ENCODE measurements around the gene AKT1. TPM values are rescaled to one million over a fixed set of nuclear protein-coding genes. Genes with fewer than 3 reads are reported as not detected.

AKT1 gene
- total RNA-seq, 1 experiment from 2014 or later: 123 TPM

DNA sequence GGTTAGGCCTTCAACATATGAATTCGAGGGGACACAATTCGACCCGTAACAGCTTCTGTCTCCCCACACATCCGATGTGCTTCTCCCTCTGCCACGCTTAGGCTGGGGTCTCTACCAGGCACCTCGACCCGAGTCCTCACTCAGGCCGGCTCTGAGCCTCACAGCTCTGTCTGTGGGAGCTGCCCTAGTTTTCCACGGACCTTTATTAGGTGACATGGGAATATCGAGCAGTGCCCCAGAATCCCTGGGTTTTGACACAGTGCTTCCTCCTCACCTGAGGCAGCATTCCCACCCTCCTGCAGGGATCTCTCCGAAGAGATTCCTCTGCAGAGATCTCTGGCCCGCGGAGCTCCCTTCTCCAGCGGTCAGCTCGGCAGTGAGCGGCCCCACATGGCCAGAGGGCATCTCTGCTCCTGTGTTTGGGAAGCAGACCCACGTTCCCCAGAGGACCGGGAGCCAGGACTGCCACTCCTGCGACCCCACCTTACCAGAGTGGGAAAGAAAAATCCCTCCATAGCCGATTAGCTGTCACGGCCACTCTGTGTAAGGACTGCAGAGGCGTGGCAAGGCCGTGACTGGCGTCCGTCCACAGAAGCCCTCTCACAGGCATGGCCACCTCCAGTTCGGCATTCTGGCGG lies 26.5 kb upstream of the AKT1 start:
- no peak for DNase-seq (ENCODE audit: low spot score)
- Histone ChIP-seq H3K27ac (ENCODE audit: low read depth, low read length, poor library complexity, severe bottlenecking) (no peak overlapping the region), H3K4me1 (ENCODE audit: insufficient read depth, low read length, poor library complexity, severe bottlenecking) (peaks cover 2% of the 10 kb centered on the region), H3K36me3 (ENCODE audit: insufficient read depth, low read length, poor library complexity, severe bottlenecking) (no peaks in the 10 kb centered on the region), H3K4me3 (ENCODE audit: low read depth, low read length, poor library complexity, severe bottlenecking) (no peak overlapping the region), H3K9me3 (ENCODE audit: low read depth, low read length, poor library complexity, severe bottlenecking) (no peaks in the 10 kb centered on the region), H3K27me3 (replicated peaks; ENCODE audit: insufficient read depth, low read depth, low read length, poor library complexity) (no peaks in the 10 kb centered on the region)
- no peak for TF ChIP-seq EZH2 (IDR thresholded peaks at IDR 0.05; ENCODE audit: borderline replicate concordance, low read depth, low read length, poor library complexity, severe bottlenecking)
- TF ChIP-seq, protein P1, sequence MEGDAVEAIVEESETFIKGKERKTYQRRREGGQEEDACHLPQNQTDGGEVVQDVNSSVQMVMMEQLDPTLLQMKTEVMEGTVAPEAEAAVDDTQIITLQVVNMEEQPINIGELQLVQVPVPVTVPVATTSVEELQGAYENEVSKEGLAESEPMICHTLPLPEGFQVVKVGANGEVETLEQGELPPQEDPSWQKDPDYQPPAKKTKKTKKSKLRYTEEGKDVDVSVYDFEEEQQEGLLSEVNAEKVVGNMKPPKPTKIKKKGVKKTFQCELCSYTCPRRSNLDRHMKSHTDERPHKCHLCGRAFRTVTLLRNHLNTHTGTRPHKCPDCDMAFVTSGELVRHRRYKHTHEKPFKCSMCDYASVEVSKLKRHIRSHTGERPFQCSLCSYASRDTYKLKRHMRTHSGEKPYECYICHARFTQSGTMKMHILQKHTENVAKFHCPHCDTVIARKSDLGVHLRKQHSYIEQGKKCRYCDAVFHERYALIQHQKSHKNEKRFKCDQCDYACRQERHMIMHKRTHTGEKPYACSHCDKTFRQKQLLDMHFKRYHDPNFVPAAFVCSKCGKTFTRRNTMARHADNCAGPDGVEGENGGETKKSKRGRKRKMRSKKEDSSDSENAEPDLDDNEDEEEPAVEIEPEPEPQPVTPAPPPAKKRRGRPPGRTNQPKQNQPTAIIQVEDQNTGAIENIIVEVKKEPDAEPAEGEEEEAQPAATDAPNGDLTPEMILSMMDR (conservative IDR thresholded peaks at IDR 0.05; ENCODE audit: low read depth, low read length): no peak
- POLR2A ChIA-PET (ENCODE audit: low non-redundant PET): no interaction called here
- intact Hi-C loops (cut with micrococcal nuclease; ENCODE audit: unreplicated experiment): no loop called here
- CTCF ChIA-PET: no interaction called here
- BruUV-seq (replicated peaks): no TSS peak

- Histone ChIP-seq H3K4me1 (ENCODE audit: insufficient read depth, low read length, poor library complexity, severe bottlenecking) (peaks cover 5% of the 10 kb centered on the region), H3K27ac (ENCODE audit: low read depth, low read length, poor library complexity, severe bottlenecking) (no peak overlapping the region), H3K36me3 (ENCODE audit: insufficient read depth, low read length, poor library complexity, severe bottlenecking) (no peaks in the 10 kb centered on the region), H3K27me3 (replicated peaks; ENCODE audit: insufficient read depth, low read depth, low read length, poor library complexity) (no peaks in the 10 kb centered on the region), H3K4me3 (ENCODE audit: low read depth, low read length, poor library complexity, severe bottlenecking) (no peak overlapping the region), H3K9me3 (ENCODE audit: low read depth, low read length, poor library complexity, severe bottlenecking) (no peaks in the 10 kb centered on the region)
- ChIA-PET POLR2A (ENCODE audit: low non-redundant PET) (no interaction called here), CTCF (no interaction called here)
- intact Hi-C loops (cut with micrococcal nuclease; ENCODE audit: unreplicated experiment): no loop called here
- no peak for DNase-seq (ENCODE audit: low spot score)
- BruUV-seq (replicated peaks): no TSS peak
- TF ChIP-seq, protein P1 (conservative IDR thresholded peaks at IDR 0.05; ENCODE audit: low read depth, low read length): no peak
- TF ChIP-seq EZH2 (IDR thresholded peaks at IDR 0.05; ENCODE audit: borderline replicate concordance, low read depth, low read length, poor library complexity, severe bottlenecking): no peak
Observed at GRCh38 chr14:104821229-104821945, 25.8 kb upstream of the AKT1 start.

DNA sequence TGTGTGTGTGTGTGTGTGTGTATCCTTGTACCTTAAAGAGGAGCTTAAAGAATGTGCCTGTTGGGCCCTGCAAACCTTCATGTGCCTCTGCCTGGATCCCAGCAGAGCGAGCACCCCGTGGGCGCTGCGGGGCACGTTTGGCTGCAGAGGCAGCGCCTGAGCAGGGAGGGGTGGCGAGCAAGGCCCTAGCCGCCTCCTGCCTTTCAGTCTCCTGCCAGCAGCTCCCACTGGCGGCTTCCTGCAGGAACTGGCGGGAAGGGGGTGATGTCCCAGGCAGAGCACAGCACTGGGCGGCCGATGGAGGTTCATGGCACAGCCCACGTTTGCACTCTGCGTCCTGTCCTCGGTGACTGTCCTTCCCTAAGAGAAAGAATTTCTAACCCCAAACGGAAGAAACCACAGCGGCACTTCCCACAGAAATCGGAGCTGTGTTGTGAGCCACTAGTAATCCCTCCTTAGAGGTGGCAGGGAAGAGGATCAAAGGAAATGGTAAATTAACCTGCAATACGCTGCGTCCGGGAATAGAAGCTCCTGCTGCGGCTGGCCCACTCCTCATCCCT lies 25.2 kb upstream of the AKT1 start:
- Histone ChIP-seq H3K27ac (ENCODE audit: low read depth, low read length, poor library complexity, severe bottlenecking) (no peak overlapping the region), H3K4me1 (ENCODE audit: insufficient read depth, low read length, poor library complexity, severe bottlenecking) (peaks cover 5% of the 10 kb centered on the region), H3K9me3 (ENCODE audit: low read depth, low read length, poor library complexity, severe bottlenecking) (no peaks in the 10 kb centered on the region), H3K36me3 (ENCODE audit: insufficient read depth, low read length, poor library complexity, severe bottlenecking) (no peaks in the 10 kb centered on the region), H3K4me3 (ENCODE audit: low read depth, low read length, poor library complexity, severe bottlenecking) (no peak overlapping the region), H3K27me3 (replicated peaks; ENCODE audit: insufficient read depth, low read depth, low read length, poor library complexity) (no peaks in the 10 kb centered on the region)
- DNase-seq (ENCODE audit: low spot score): peak; percentile 77
- ChIA-PET POLR2A (ENCODE audit: low non-redundant PET) (no interaction called here), CTCF (no interaction called here)
- TF ChIP-seq EZH2 (IDR thresholded peaks at IDR 0.05; ENCODE audit: borderline replicate concordance, low read depth, low read length, poor library complexity, severe bottlenecking): no peak
- TF ChIP-seq, protein P1 (conservative IDR thresholded peaks at IDR 0.05; ENCODE audit: low read depth, low read length): peak; percentile 48
- intact Hi-C loops (cut with micrococcal nuclease; ENCODE audit: unreplicated experiment): no loop called here
- no TSS peak for BruUV-seq (replicated peaks)
